ENCODE measurements around the gene SERINC2. TPM values are rescaled to one million over a fixed set of nuclear protein-coding genes. Genes with fewer than 3 reads are reported as not detected.

The SERINC2 gene
- total RNA-seq, 1 experiment from 2014 or later: 140 TPM

GRCh38 chr1:31482482-31483011, 69.5 kb downstream of the SERINC2 start:
- ChIA-PET POLR2A (interaction anchor here (0.6 to 2.1 kb wide), 13 partner anchors 10 to 170 kb away, joined by 3 to 8 read pairs (median 3); no protein-coding TSS in a partner anchor), CTCF (interaction anchor here (1.2 to 1.7 kb wide), 2 partner anchors 29 to 66 kb away, joined by 3 to 8 read pairs; no protein-coding TSS in a partner anchor)
- peak overlapping the region; percentile 49 for H3K4me3 Mint-ChIP-seq (ENCODE audit: unreplicated experiment)
- no peaks in the 10 kb centered on the region for H3K27me3 Mint-ChIP-seq (ENCODE audit: insufficient read depth, unreplicated experiment)
- no peak for DNase-seq (ENCODE audit: unreplicated experiment)
- H3K9me3 Mint-ChIP-seq (ENCODE audit: unreplicated experiment): no peaks in the 10 kb centered on the region
- H3K36me3 Mint-ChIP-seq (ENCODE audit: insufficient read depth, unreplicated experiment): no peaks in the 10 kb centered on the region
- TF ChIP-seq CTCF (IDR thresholded peaks at IDR 0.05; ENCODE audit: unreplicated experiment): no peak
- H3K27ac Mint-ChIP-seq (ENCODE audit: low read depth, unreplicated experiment): peak overlapping the region; percentile 94
- intact Hi-C loops (cut with micrococcal nuclease): no loop called here
- peaks cover 14% of the 10 kb centered on the region for H3K4me1 Mint-ChIP-seq (ENCODE audit: insufficient read depth, unreplicated experiment)
- BruUV-seq (replicated peaks): no TSS peak

DNA sequence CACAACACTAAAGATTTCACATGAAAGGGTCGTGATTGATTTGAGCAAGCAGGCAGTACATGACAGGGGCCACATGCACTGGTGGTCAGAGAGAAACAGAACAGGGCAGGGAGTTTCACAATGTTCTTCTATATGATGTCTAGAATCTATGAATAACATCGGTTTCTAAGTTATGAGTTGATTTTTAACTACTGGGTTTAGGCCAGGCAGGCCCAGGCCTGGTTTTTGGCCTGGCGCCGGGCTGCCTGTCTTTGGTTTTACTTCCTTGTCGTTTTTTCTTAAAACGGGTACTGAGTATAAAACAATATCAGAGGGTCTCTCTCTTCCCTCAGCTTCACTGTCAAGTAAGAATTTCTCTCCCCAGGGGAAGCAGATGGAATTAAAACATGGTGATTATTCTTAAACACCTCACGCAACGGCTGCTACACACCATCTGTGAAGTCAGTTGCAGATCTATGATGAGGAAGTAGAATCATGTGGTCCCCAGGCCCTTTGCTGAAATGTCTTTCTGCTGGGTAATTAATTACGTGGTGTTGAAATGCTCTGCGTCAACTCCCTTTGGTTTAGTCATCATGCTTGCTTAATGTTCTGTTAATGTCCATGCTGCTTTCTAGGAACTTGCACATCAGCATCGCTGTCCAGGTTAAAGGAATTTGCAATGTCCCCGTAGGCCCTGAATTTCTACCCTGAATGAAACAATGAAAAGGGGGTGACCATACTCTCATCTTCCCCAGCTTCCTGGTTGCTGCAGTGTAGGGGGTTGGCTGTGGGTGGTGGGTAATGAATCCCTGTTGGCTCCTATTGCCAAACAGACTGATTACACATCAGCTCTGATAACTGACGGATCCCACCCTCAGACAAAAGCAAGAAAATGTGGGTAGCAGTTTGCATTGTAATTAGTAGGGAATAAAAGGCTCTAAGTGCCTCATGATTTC, 70.3 kb downstream of the SERINC2 start:
- Mint-ChIP-seq H3K9me3 (ENCODE audit: unreplicated experiment) (no peaks in the 10 kb centered on the region), H3K4me1 (ENCODE audit: insufficient read depth, unreplicated experiment) (peaks cover 14% of the 10 kb centered on the region), H3K4me3 (ENCODE audit: unreplicated experiment) (peak overlapping the region; percentile 49), H3K27ac (ENCODE audit: low read depth, unreplicated experiment) (peak overlapping the region; percentile 94), H3K36me3 (ENCODE audit: insufficient read depth, unreplicated experiment) (no peaks in the 10 kb centered on the region), H3K27me3 (ENCODE audit: insufficient read depth, unreplicated experiment) (no peaks in the 10 kb centered on the region)
- TF ChIP-seq CTCF (IDR thresholded peaks at IDR 0.05; ENCODE audit: unreplicated experiment): no peak
- CTCF ChIA-PET: interaction anchor here (1.2 to 1.7 kb wide), 2 partner anchors 28 to 65 kb away, joined by 3 to 8 read pairs; no protein-coding TSS in a partner anchor
- DNase-seq (ENCODE audit: unreplicated experiment): peak; percentile 96
- intact Hi-C loops (cut with micrococcal nuclease): no loop called here
- POLR2A ChIA-PET: interaction anchor here (0.6 to 2.1 kb wide), 15 partner anchors 11 to 464 kb away, joined by 3 to 8 read pairs (median 3); no protein-coding TSS in a partner anchor
- TSS peak; percentile 99 for BruUV-seq (replicated peaks)

Other genes starting within 250 kb of the SERINC2 start
- gene NKAIN1, start 173.3 kb upstream of the SERINC2 start, total RNA-seq (2022): 0.12 TPM in 1 of 2 replicates, not detected in the other
- 65.4 and 72.8 TPM in 2 replicates for gene SNRNP40, start 116.4 kb upstream of the SERINC2 start, total RNA-seq (2022)
- 29.3 and 40.0 TPM in 2 replicates for gene ZCCHC17, start 116.2 kb upstream of the SERINC2 start, total RNA-seq (2022)
- gene FABP3, start 40.1 kb upstream of the SERINC2 start, total RNA-seq (2022): not detected in 2 replicates
- gene TINAGL1, start 163.3 kb downstream of the SERINC2 start, total RNA-seq (2022): 2.7 and 2.9 TPM in 2 replicates
- gene HCRTR1, start 204.5 kb downstream of the SERINC2 start, total RNA-seq (2022): not detected in 2 replicates
- gene PEF1, start 231.7 kb downstream of the SERINC2 start, total RNA-seq (2022): 56.7 and 61.1 TPM in 2 replicates